H9 (cell line): ENCODE measurements around the gene ECHDC1. TPM values are rescaled to one million over a fixed set of nuclear protein-coding genes. Genes with fewer than 3 reads are reported as not detected.
A peak's percentile ranks its signal among the peaks of the same experiment; 100 is the strongest.

Experiments used
- DNase-seq: peaks from one replicate; pipeline ENCODE4 v3.0.0-alpha.2; 2017
- H2AFZ ChIP-seq: one replicate; pipeline ENCODE4 v1.6.1; 2013; ENCODE audit warnings: mild to moderate bottlenecking, low read length, control low read depth, moderate library complexity
- H2AK5ac ChIP-seq: 2 replicates; pipeline ENCODE4 v1.6.1; 2013; ENCODE audit warnings: low read length, control low read depth, mixed read lengths; ENCODE audit not compliant: insufficient read length
- H2BK120ac ChIP-seq: one replicate; pipeline ENCODE4 v1.6.1; 2013; ENCODE audit warnings: low read depth, mild to moderate bottlenecking, low read length, control low read depth, inconsistent platforms; ENCODE audit not compliant: poor library complexity, severe bottlenecking
- H2BK12ac ChIP-seq: 2 replicates; pipeline ENCODE4 v1.6.1; 2013; ENCODE audit warnings: low read length, control low read depth, mixed read lengths, low read depth; ENCODE audit not compliant: insufficient read length
- H2BK15ac ChIP-seq: 2 replicates; pipeline ENCODE4 v1.6.1; 2013; ENCODE audit warnings: low read depth, low read length, control low read depth
- H2BK20ac ChIP-seq: one replicate; pipeline ENCODE4 v1.6.1; 2013; ENCODE audit warnings: low read depth, mild to moderate bottlenecking, low read length, control low read depth, inconsistent platforms; ENCODE audit not compliant: poor library complexity, severe bottlenecking
- H2BK5ac ChIP-seq: 2 replicates; pipeline ENCODE4 v1.6.1; 2013; ENCODE audit warnings: low read length, control low read depth, mixed read lengths; ENCODE audit not compliant: insufficient read length
- H3K14ac ChIP-seq: 2 replicates; pipeline ENCODE4 v1.6.1; 2013; ENCODE audit warnings: low read length, control low read depth; ENCODE audit not compliant: insufficient read depth
- H3K18ac ChIP-seq: 2 replicates; pipeline ENCODE4 v1.6.1; 2013; ENCODE audit warnings: low read depth, mild to moderate bottlenecking, mixed read lengths, low read length, control low read depth; ENCODE audit not compliant: insufficient read length
- H3K23ac ChIP-seq: 2 replicates; pipeline ENCODE4 v1.6.1; 2013; ENCODE audit warnings: low read length, control low read depth, mixed read lengths, low read depth; ENCODE audit not compliant: insufficient read length
- H3K23me2 ChIP-seq: 2 replicates; pipeline ENCODE4 v1.6.1; 2013; ENCODE audit warnings: low read depth, mild to moderate bottlenecking, mixed read lengths, low read length, control low read depth; ENCODE audit not compliant: insufficient read length, poor library complexity, severe bottlenecking
- H3K27ac ChIP-seq: 2 replicates; pipeline ENCODE4 v1.5.1; 2013; ENCODE audit warnings: low read length, control low read depth, mixed read lengths, low read depth; ENCODE audit not compliant: insufficient read length
- H3K27me3 ChIP-seq: 2 replicates; pipeline ENCODE4 v1.6.1; 2013; ENCODE audit warnings: low read length, control low read depth, inconsistent platforms; ENCODE audit not compliant: insufficient read depth
- H3K4ac ChIP-seq: 2 replicates; pipeline ENCODE4 v1.6.1; 2013; ENCODE audit warnings: low read depth, mild to moderate bottlenecking, control low read depth, inconsistent platforms, low read length, moderate library complexity
- H3K4me1 ChIP-seq: 2 replicates; pipeline ENCODE4 v1.6.1; 2013; ENCODE audit warnings: low read length, control low read depth, inconsistent platforms; ENCODE audit not compliant: insufficient read depth
- H3K4me2 ChIP-seq: 2 replicates; pipeline ENCODE4 v1.6.1; 2013; ENCODE audit warnings: low read length, control low read depth, mixed read lengths; ENCODE audit not compliant: insufficient read length, insufficient read depth
- H3K56ac ChIP-seq: 2 replicates; pipeline ENCODE4 v1.6.1; 2013; ENCODE audit warnings: low read depth, mild to moderate bottlenecking, mixed read lengths, low read length, control low read depth; ENCODE audit not compliant: insufficient read length
- H3K79me1 ChIP-seq: 2 replicates; pipeline ENCODE4 v1.6.1; 2013; ENCODE audit warnings: low read depth, mild to moderate bottlenecking, moderate library complexity, low read length, control low read depth, inconsistent platforms; ENCODE audit not compliant: insufficient read depth, poor library complexity, severe bottlenecking
- H3K79me2 ChIP-seq: 2 replicates; pipeline ENCODE4 v1.6.1; 2013; ENCODE audit warnings: low read length, control low read depth, inconsistent platforms; ENCODE audit not compliant: insufficient read depth
- H3K9ac ChIP-seq: 2 replicates; pipeline ENCODE4 v1.6.1; 2013; ENCODE audit warnings: low read length, control low read depth, mixed read lengths; ENCODE audit not compliant: insufficient read length; ENCODE audit errors: extremely low read depth
- H3K9me3 ChIP-seq: one replicate; pipeline ENCODE4 v1.6.1; 2013; ENCODE audit warnings: low read depth, low read length, inconsistent platforms; ENCODE audit not compliant: control insufficient read depth
- H3T11ph ChIP-seq: one replicate; pipeline ENCODE4 v1.6.1; 2013; ENCODE audit warnings: mild to moderate bottlenecking, low read length, control low read depth, inconsistent platforms
- H4K20me1 ChIP-seq: one replicate; pipeline ENCODE4 v1.6.1; 2013; ENCODE audit not compliant: control insufficient read depth, insufficient read length, insufficient read depth
- H4K5ac ChIP-seq: 2 replicates; pipeline ENCODE4 v1.6.1; 2013; ENCODE audit warnings: low read depth, mild to moderate bottlenecking, mixed read lengths, low read length, control low read depth; ENCODE audit not compliant: insufficient read length
- H4K8ac ChIP-seq: replicated peaks from 2 replicates; pipeline ENCODE4 v1.6.1; 2013; ENCODE audit warnings: low read length, control low read depth, mixed read lengths, low read depth; ENCODE audit not compliant: insufficient read length
- H4K91ac ChIP-seq: 2 replicates; pipeline ENCODE4 v1.6.1; 2013; ENCODE audit warnings: low read depth, mild to moderate bottlenecking, moderate library complexity, mixed read lengths, low read length, control low read depth; ENCODE audit not compliant: insufficient read length
- H3K27ac Mint-ChIP-seq, 3 experiments: 2 replicates in 2 of 3; 3 replicates in 1 of 3; pipeline ENCODE4 v1.8.0; 2020 to 2021; ENCODE audit warnings: mixed read lengths in 3 of 3, mild to moderate bottlenecking in 1 of 3, moderate library complexity in 1 of 3
- H3K27me3 Mint-ChIP-seq: 2 replicates; pipeline ENCODE4 v1.8.0; 2021; ENCODE audit warnings: low read depth, mild to moderate bottlenecking, moderate library complexity, mixed read lengths
- H3K36me3 Mint-ChIP-seq, 3 experiments: 2 replicates in 2 of 3; 3 replicates in 1 of 3; pipeline ENCODE4 v1.8.0; 2020 to 2021; ENCODE audit warnings: low read depth in 3 of 3, mixed read lengths in 3 of 3; ENCODE audit not compliant: insufficient read depth in 1 of 3
- H3K4me1 Mint-ChIP-seq, 2 experiments: 2 replicates each; pipeline ENCODE4 v1.8.0; 2020; ENCODE audit warnings: mixed read lengths in 2 of 2
- H3K4me3 Mint-ChIP-seq, 2 experiments: 2 replicates in 1 of 2; 3 replicates in 1 of 2; pipeline ENCODE4 v1.8.0; 2020 to 2021; ENCODE audit warnings: mild to moderate bottlenecking in 2 of 2, mixed read lengths in 2 of 2, moderate library complexity in 1 of 2
- H3K9me3 Mint-ChIP-seq, 2 experiments: 2 replicates in 1 of 2; 3 replicates in 1 of 2; pipeline ENCODE4 v1.8.0; 2020; ENCODE audit warnings: mild to moderate bottlenecking in 2 of 2, mixed read lengths in 2 of 2, moderate library complexity in 1 of 2
- CTCF ChIP-seq: fragments of 200-600 bp; sonication (generic); conservative IDR thresholded peaks from 3 replicates; pipeline ENCODE4 v1.8.0; 2021; ENCODE audit warnings: antibody characterized with exemption, mild to moderate bottlenecking
- WGBS: extraction: QIAGEN DNeasy Blood & Tissue Kit; methylation state at CpG from one replicate; pipeline ENCODE4 v1.1.7; 2013; ENCODE audit warnings: missing lambda C conversion rate, low lambda C conversion rate, mixed read lengths; ENCODE audit not compliant: insufficient read length; ENCODE audit errors: extremely low coverage; 5-methylcytosine and 5-hydroxymethylcytosine counted together
- total RNA-seq: library from RNA; stranded (reverse); gene quantifications from 2 replicates; pipeline ENCODE4 v1.2.1, GENCODE V29; 2021

Gene ECHDC1
- total RNA-seq, 1 experiment from 2014 or later = 47.8 TPM

- H3K23me2 ChIP-seq = peaks cover 10% of the 10 kb centered on the region
- Mint-ChIP-seq H3K27ac (peak within 1 kb of the TSS; percentile 99 to 100 (median 100)), H3K27me3 (no peaks in the 10 kb centered on the region), H3K9me3 (no peaks in the 10 kb centered on the region; a peak in 1 of 5 replicates), H3K4me1 (peaks cover 19 to 31% of the 10 kb centered on the region in 2 experiments), H3K4me3 (peak within 1 kb of the TSS; percentile 94 to 100), H3K36me3 (peaks cover 4 to 10% (median 6%) of the 10 kb centered on the region in 3 experiments; a peak in 5 of 7 replicates)
- DNase-seq = peak; percentile 81
- no peak within 1 kb of the TSS for H3K56ac ChIP-seq
- no peak within 1 kb of the TSS for H3K4ac ChIP-seq
- peak within 1 kb of the TSS; percentile 91 for H3K27ac ChIP-seq
- H2AK5ac ChIP-seq = no peak within 1 kb of the TSS
- no peaks in the 10 kb centered on the region; the same call in 1 of the 2 replicates for H3K4me1 ChIP-seq
- H3T11ph ChIP-seq = no peak within 1 kb of the TSS
- H3K23ac ChIP-seq = no peak within 1 kb of the TSS
- peak within 1 kb of the TSS; percentile 99 for H3K9ac ChIP-seq
- no peak within 1 kb of the TSS for H2BK120ac ChIP-seq
- peak within 1 kb of the TSS; percentile 35 for H2AFZ ChIP-seq
- no peaks in the 10 kb centered on the region for H3K79me1 ChIP-seq
- H4K5ac ChIP-seq = peak within 1 kb of the TSS; percentile 91
- H3K18ac ChIP-seq = peak within 1 kb of the TSS; percentile 99
- TF ChIP-seq CTCF = peak; percentile 67; the same call in 2 of the 3 replicates
- peak within 1 kb of the TSS; percentile 97 for H3K4me2 ChIP-seq
- no peaks in the 10 kb centered on the region for H3K27me3 ChIP-seq
- H2BK15ac ChIP-seq = no peak within 1 kb of the TSS
- H3K79me2 ChIP-seq = peaks cover 22% of the 10 kb centered on the region; the same call in 1 of the 2 replicates
- H2BK5ac ChIP-seq = peak within 1 kb of the TSS; percentile 27
- peak within 1 kb of the TSS; percentile 28 for H4K91ac ChIP-seq
- no CpG with 5 or more reads among the region's 40 CpGs for WGBS
- no peaks in the 10 kb centered on the region for H3K9me3 ChIP-seq
- peak within 1 kb of the TSS; percentile 70 for H4K8ac ChIP-seq
- no peak within 1 kb of the TSS for H2BK20ac ChIP-seq
- peak within 1 kb of the TSS; percentile 85 for H2BK12ac ChIP-seq
- H4K20me1 ChIP-seq = no peaks in the 10 kb centered on the region
- peak within 1 kb of the TSS; percentile 99 for H3K14ac ChIP-seq
Measured at GRCh38 chr6:127266178-127266891, 77.1 kb downstream of the ECHDC1 start, which contains the start of gene RNF146. Gene RNF146, plus strand, starts transcription at chr6:127266864. Its CDS starts 13,475 bp downstream, at chr6:127280339.
